ENCODE measurements around the gene CCDC154.

CCDC154 gene

DNA sequence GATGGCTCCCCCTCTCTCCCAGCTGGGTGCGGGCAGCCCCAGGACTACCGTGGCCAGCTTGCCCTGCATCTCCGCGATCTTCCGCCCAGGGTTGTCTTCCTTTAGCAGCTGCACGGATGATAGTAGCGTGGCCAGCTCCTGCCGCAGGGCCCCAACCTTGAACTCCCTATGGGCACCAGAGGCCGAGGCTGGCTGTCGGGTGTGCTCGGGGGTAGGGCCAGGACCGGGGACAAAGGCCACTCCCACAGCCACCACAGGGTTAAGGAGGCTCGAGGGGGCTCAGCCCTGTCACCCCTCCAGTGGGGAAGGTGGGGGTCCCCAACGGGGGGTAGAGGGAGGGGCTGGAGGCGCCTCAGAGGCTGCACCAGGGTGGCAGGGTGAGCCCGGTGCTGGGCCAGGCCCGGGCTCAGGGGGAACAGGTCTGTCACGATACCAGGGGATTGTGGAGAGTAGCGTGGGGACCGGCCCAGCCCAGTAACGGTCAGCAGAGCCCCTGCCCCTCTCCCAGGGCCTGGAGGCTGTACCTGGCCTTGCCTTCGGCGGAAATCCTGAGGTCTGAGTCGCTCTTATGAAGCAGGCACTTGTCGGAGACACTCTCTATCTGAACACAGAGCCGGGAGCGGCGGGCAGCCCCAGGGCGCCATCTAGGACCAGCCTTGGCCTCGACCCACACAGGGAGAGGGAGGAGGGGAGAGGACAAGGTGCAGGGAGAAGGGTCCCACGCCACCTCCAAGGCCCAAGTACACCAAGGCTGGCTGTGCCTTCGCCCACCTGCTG is 8.2 kb downstream of the CCDC154 start:
- DNase-seq: no peak

DNA sequence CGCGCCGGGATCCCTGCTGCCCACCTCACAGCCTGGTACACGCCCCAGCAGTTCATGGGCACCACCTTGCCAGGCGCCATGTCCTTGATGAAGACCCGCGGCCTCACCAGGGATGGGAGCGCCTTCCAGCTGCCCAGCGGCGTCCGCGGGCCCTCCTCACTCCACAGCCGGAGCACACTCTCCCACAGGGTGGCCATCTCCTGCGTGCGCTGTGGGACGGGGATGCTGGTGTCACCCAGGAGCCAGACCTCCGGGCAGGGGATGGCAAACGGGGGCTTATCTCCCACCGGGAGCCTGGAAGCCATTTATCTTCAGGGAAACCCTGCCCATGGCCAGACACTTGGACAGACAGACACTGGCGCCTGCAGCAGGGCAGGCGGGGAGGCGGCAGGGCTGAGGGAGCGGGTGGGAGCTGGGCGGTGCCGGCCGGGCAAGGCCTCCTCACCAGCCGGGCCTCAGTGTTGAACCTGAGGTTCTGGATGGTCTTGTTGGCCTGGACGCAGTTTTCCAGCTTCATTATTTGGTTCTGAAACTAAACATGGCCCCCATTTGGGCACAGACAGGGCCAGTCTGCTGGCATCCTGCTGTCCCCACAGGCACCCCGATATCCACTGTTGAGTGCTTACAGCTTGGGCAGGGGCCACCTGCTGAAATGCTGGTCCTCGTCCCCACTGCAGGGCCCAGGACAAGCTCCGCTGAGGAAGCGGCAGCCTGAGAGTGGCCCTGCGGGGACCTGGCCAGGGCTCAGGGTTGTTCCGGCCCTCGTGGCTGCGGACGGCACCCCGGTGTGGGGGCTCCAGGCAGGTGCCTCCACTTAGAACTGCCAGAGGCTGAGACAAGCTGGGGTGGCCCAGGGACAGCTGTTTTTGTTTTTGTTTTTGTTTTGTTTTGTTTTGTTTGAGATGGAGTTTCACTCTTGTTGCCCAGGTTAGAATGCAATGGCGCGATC is 9.4 kb downstream of the CCDC154 start:
- DNase-seq: no peak

DNA sequence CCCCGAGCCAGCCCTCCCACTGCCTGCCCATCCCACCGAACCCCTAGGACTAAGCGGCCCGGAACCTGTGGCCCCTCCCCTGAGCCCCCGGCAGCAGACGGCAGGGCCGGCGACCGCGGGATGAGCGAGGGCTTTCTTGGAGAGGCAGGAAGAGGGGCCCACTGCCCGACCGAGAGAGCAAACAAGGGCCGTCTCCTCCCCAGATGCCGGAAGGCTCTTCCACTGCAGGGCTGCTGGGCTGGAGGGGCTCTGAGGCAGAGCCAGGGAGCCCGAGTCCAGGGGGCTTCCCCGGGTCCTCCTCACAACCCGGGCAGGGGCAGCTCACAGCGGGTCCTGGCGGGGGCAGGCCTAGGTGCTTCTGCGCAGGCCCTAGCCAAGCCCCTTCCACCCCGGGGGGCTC is 10.6 kb downstream of the CCDC154 start:
- DNase-seq: no peak

GRCh38 chr16:1433263-1433560 is 11.1 kb downstream of the CCDC154 start:
- DNase-seq: no peak

GRCh38 chr16:1432388-1433262 is 11.7 kb downstream of the CCDC154 start:
- no peak for DNase-seq

DNA sequence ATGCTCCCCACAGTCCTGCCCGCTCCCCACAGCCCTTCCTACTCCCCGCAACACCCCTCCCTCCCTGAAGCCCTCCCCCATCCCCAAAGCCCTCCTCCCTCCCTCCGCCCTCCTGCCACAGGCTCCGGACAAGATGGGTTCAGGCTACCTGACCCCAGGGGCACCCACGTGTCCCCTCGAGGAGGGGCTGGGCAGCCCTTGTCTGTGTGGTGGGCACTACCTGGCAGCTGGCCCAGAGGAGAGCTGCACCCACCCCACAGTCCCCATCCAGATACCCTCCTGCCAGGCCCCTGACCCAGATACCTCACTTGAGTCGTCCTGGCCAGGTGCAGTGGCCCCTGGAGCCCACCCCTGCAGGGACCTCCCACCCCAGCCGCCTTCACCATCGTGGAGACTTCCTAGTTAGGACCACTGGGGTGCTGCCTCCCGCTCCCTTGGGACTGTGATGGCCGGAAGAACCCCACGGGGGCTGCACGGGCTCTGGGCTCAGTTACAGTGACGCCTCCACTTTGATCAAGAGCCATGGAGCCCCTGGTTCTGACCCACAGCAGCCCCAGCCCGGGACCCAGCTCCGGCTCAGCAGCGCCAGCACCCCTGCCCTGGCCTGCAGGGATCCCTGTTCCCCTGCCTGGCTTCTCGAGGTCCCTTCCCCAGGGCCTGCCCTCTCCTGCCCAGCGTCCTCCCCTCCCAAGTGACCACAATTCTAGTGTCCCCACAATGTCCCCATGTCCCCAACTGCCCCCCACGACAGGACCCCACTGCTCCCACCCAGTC is 12.7 kb downstream of the CCDC154 start:
- no peak for DNase-seq

GRCh38 chr16:1430759-1431496 is 13.4 kb downstream of the CCDC154 start, which contains the start of gene PERCC1:
PERCC1 (plus strand) TSS chr16:1431078; CDS start chr16:1432594, 1,516 bp downstream.
- no peak for DNase-seq

DNA sequence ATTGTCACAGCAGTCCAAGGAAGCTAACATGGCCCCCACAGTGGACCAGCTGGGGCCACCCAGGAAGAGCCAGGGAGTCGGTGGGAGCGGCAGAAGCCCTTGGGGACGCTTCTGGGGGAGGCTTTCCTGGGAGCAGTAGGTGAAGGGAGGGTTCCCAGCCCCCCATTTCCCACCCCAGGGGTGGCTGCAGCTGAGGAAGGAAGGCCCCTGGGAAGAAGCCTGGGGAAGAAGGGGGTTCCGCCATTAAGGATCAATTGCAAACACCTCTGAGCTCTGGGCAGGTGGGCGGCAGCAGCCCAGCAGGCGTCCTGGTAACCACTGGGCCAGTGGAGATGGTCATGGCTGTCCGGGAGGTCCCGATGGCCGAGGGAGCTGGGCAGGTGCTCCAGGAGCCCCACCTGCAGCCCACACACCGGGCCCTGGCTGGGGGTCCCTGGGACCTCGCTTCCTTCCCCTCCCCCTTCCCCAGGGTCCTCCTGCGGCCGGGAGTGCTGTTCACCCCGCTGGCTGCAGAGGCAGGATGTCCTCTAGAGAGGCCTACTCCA is 14.1 kb downstream of the CCDC154 start:
- DNase-seq: no peak

GRCh38 chr16:1429631-1430030 is 14.7 kb downstream of the CCDC154 start:
- DNase-seq: no peak

- DNase-seq: no peak
These were observed 15.3 kb downstream of the CCDC154 start for GRCh38 chr16:1429012-1429411.

GRCh38 chr16:1428511-1428910 is 15.8 kb downstream of the CCDC154 start:
- peak in 1 of 4 experiments; percentile 18 for DNase-seq

DNA sequence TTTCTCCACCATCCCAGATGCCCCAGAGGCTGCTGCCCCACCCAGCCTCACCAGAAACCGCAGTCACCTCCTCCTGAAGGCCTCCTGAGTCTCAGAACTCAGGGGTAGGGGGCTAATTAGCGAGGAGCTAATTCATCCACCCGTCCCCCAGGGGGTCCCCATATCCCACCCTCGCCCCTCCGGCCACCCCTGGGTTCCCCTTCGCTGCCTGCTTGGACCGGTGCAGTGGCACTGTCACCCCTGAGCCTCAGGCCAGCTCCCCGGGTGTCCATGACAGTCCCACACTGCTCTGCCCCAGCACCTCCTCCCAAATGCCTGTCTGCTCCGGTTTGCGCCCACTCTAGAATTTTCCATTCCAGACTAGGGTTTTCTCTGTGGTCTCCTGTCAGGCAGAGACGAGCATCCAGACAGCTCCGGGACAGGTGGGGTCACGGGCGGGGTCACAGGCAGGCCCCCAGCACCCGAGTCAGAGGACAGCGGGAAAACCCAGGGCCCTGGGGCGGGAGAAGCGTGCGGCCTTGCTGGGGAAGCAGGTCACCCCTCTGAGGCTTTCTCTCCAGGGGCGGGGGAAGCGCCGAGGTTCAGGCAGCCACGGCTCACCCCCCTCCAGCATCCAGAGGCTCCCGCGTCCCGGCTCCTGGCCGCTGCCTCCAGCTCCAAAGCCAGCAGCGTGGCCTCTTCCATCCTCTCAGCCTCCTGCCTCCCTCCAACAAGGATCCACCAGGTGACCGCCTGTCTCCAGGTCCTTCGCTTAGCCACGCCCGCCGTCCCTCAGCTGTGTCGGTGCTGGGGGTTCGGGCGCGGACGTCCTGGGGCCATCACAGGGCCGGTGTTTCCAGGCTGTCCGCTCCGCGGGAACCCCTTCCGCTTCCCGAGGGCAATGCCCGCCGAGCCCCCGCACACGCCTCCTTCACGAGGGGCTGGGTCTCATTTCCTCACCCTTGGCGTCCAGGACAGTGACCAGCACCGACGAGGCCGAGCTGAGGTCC is 16.6 kb downstream of the CCDC154 start:
- DNase-seq: no peak

DNA sequence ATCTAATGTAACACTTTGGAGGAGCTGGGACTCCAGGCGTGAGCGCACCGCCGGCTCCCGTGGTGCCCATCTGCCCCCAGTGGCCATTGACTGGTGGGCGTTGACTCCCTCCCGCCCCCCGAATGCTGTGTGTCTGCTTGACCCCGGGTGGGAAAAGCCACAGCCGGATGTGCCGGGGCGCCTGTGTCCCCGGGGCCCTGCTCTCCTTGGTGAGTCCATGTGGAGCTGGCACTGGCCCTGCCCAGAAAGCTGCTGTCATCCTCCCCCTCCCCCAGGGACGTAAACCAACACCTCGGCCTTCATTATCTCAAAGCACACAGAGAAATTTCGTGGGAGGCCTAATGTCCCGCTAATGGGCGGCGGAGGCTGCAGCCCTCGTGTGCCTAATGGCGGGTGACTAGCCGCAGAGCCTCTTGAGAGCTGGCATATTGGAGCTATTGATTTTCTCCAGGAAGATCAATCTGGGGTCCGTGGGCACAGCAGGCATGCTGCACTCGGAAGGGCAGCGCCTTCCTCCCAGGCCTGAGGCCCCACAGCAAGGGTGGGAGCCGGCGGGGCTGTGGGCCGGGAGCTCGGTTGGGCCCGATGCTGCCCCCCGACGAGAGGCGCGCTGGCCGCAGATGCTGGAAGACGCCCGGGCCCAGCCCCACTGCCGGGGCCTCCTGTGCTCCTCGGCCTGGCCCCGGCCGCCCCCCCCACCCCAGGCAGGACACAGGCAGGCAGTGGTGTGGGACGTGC is 17.5 kb downstream of the CCDC154 start:
- DNase-seq: no peak

DNA sequence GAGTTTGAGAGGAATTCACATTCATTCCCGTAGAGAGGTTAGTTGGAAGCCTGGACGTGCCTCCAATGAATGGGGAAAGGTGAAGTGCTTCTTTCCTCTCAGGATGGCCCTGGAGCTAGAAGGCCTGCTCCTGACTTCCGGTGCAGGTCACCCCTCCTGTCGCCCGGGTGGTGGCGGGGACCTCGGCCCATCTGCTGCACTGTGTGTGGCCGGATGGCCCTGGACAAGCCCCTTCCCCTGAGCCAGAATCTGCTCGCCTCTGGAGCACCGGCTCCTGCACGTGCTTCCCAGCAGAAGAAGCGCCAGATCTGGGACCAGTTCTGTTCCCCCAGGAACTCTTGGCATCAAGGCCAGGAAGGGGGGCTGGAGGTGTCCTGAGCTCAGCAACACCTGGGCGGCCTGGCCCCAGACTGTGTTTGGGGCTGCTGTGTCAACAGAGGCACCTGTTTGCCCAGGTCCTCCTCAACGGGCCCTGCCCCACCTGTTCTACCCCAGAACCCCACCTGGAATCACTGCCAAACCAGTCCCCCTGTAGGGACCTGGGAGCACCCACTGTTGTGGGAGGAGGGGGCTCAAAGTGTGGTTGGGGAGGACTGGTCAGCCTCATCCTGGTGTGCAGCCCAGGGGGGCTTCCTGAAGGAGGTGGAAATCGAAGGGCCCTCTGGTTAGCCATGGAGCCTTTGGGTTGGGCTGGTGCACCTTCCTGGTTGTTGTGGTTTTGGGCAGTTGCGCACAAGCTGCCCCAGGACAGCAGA is 18.6 kb downstream of the CCDC154 start:
- no peak for DNase-seq

GRCh38 chr16:1424028-1424427 is 20.3 kb downstream of the CCDC154 start:
- DNase-seq: no peak

DNA sequence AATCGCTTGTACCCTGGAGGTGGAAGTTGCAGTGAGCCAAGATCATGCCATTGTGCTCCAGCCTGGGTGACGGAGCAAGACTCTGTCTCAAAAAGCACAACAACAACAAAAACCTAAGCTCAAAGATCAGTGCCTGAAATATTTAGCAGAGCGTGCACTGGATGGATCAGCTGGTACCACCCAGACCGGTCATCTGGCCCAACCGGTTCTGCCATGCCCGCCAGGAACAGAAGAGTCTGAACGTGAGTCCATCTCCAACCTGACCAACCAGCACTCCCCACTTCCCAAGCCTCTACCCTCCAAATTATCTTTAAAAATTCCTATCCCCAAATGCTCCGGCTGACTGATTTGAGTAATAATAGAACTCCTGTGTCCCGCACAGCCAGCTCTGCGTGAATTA is 22.3 kb downstream of the CCDC154 start:
- no peak for DNase-seq

DNA sequence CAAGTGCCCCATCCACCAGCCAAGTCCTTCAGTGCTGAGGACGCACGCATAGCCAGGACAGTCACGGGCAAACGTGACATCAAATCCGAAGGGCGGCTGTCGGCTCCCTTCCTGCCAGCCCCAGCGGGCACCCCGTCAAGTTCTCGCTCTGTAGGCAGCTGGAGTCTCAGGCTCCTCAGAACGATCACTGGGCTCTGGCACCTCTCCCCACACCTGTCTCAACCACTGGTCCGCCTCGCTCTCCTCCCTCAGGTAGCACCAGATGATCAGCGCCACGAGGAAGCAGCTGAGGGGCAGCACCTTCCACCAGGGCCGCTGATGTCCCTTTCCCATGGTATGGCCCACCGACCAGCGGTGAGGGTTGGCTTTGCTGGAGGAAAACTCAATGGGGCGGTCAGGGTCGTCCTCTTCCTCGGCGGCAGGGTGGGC is 24.2 kb downstream of the CCDC154 start:
- DNase-seq: no peak

DNA sequence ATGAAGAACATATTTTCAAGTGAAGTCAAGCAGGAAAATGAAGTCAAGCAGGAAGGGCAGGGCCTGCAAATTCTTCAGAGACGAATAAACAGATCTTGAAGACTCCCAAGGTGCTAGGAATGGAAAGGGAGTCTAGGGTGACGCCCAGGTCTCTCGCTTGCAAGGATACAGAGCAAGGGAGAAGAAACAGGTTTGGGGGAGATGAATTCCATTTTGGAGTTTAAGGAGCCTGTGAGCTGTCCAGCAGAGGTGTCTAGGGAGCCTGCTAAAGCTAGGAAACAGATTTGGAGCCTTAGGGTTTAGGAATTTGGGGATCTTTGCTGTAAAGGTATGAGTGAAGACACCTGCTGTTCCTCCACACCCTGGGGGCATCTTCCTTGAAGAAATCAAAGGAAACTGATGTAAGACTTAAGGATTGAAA is 27.8 kb downstream of the CCDC154 start:
- DNase-seq: no peak
